IMR-90 (cell line): ENCODE data around the gene ISCU. TPM values are rescaled to one million over a fixed set of nuclear protein-coding genes. Genes with fewer than 3 reads are reported as not detected.

Experiments used
- ATAC-seq: fragments of 200-7000 bp; cut with Tn5 transposase; 2 replicates; pipeline ENCODE4 v1.9.1; 2020; ENCODE audit warnings: low read depth, mild to moderate bottlenecking, moderate library complexity
- BruUV-seq: library from RNA; stranded (reverse); fragments of 400-500 nt; replicated peaks from 2 replicates; lab custom pipeline; 2021; lab: Mats Ljungman, UMichigan
- CTCF ChIA-PET: fragments of 300-600 bp; formaldehyde crosslinking; extraction: SDS; loops from one replicate; lab custom pipeline; 2021; ENCODE audit warnings: antibody characterized with exemption; lab: Yijun Ruan, JAX
- POLR2A ChIA-PET: fragments of 300-600 bp; sonication (Branson Sonifier 250); formaldehyde crosslinking; loops from one replicate; lab custom pipeline; 2022; ENCODE audit warnings: antibody characterized with exemption; ENCODE audit not compliant: unreplicated experiment; lab: Charles Lee
- DNase-seq: peaks from one replicate; pipeline ENCODE4 v3.0.0; 2013
- H2AFZ ChIP-seq: replicated peaks from 2 replicates; pipeline ENCODE3; 2013; ENCODE audit warnings: low read length, mild to moderate bottlenecking; ENCODE audit not compliant: poor library complexity
- H2AK5ac ChIP-seq: 2 replicates; pipeline ENCODE4 v1.6.1; 2013; ENCODE audit warnings: low read depth, low read length, inconsistent platforms
- H2AK9ac ChIP-seq: replicated peaks from 2 replicates; pipeline ENCODE3; 2013; ENCODE audit warnings: mild to moderate bottlenecking, low read depth, low read length, moderate library complexity; ENCODE audit not compliant: poor library complexity
- H2BK120ac ChIP-seq: 2 replicates; pipeline ENCODE4 v1.6.1; 2013; ENCODE audit warnings: low read depth, low read length, inconsistent platforms
- H2BK15ac ChIP-seq: 3 replicates; pipeline ENCODE4 v1.6.1; 2013; ENCODE audit warnings: low read depth, low read length, inconsistent platforms
- H2BK20ac ChIP-seq: 2 replicates; pipeline ENCODE4 v1.6.1; 2013; ENCODE audit warnings: low read depth, mild to moderate bottlenecking, inconsistent platforms, low read length, moderate library complexity
- H2BK5ac ChIP-seq: 2 replicates; pipeline ENCODE4 v1.6.1; 2013; ENCODE audit warnings: mild to moderate bottlenecking, low read depth, low read length, inconsistent platforms; ENCODE audit not compliant: poor library complexity, severe bottlenecking
- H3K14ac ChIP-seq: replicated peaks from 2 replicates; pipeline ENCODE4 v1.6.1; 2013; ENCODE audit warnings: low read depth, low read length, inconsistent platforms
- H3K18ac ChIP-seq: 2 replicates; pipeline ENCODE4 v1.6.1; 2013; ENCODE audit warnings: low read depth, low read length, control low read depth
- H3K23ac ChIP-seq: 2 replicates; pipeline ENCODE4 v1.6.1; 2013; ENCODE audit warnings: low read depth, low read length, inconsistent platforms
- H3K27ac ChIP-seq: 2 replicates; pipeline ENCODE4 v1.5.1; 2013; ENCODE audit warnings: mild to moderate bottlenecking, control low read depth, low read length; ENCODE audit not compliant: insufficient read depth
- H3K27me3 ChIP-seq: 2 replicates; pipeline ENCODE4 v1.6.1; 2013; ENCODE audit warnings: low read length; ENCODE audit not compliant: control insufficient read depth, insufficient read depth
- H3K36me3 ChIP-seq: 2 replicates; pipeline ENCODE4 v1.6.1; 2013; ENCODE audit warnings: low read length, mixed read lengths; ENCODE audit not compliant: control insufficient read depth, insufficient read depth
- H3K4ac ChIP-seq: 2 replicates; pipeline ENCODE4 v1.6.1; 2013; ENCODE audit warnings: low read depth, low read length, inconsistent platforms
- H3K4me1 ChIP-seq: 2 replicates; pipeline ENCODE4 v1.6.1; 2013; ENCODE audit warnings: low read length, mixed read lengths; ENCODE audit not compliant: control insufficient read depth, insufficient read depth
- H3K4me2 ChIP-seq: 2 replicates; pipeline ENCODE4 v1.6.1; 2013; ENCODE audit warnings: low read depth, mild to moderate bottlenecking, control low read depth, low read length, moderate library complexity
- H3K4me3 ChIP-seq: 2 replicates; pipeline ENCODE4 v1.5.1; 2013; ENCODE audit warnings: low read depth, mild to moderate bottlenecking, control low read depth, low read length, moderate library complexity; ENCODE audit not compliant: insufficient read depth
- H3K56ac ChIP-seq: 2 replicates; pipeline ENCODE4 v1.6.1; 2013; ENCODE audit warnings: low read length, inconsistent platforms; ENCODE audit not compliant: insufficient read depth; ENCODE audit errors: extremely low read depth
- H3K79me1 ChIP-seq, 2 experiments: 2 replicates each; pipeline ENCODE4 v1.6.1; 2013; ENCODE audit warnings: low read length in 2 of 2, inconsistent platforms in 1 of 2, low read depth in 1 of 2
- H3K9ac ChIP-seq: 2 replicates; pipeline ENCODE4 v1.6.1; 2013; ENCODE audit warnings: low read depth, low read length, control low read depth
- H3K9me1 ChIP-seq: 2 replicates; pipeline ENCODE4 v1.6.1; 2013; ENCODE audit warnings: low read length, inconsistent platforms; ENCODE audit not compliant: insufficient read depth
- H3K9me3 ChIP-seq: 2 replicates; pipeline ENCODE4 v1.6.1; 2013; ENCODE audit warnings: low read length; ENCODE audit not compliant: control insufficient read depth, insufficient read depth
- H4K20me1 ChIP-seq: 2 replicates; pipeline ENCODE4 v1.6.1; 2013; ENCODE audit warnings: low read length, inconsistent platforms; ENCODE audit not compliant: insufficient read depth
- H4K5ac ChIP-seq: 2 replicates; pipeline ENCODE4 v1.6.1; 2013; ENCODE audit warnings: mild to moderate bottlenecking, low read depth, low read length, control low read depth
- H4K8ac ChIP-seq, 2 experiments: 2 replicates each; pipeline ENCODE4 v1.6.1; 2013; ENCODE audit warnings: low read depth in 2 of 2, low read length in 2 of 2, control low read depth in 1 of 2, inconsistent platforms in 1 of 2
- H4K91ac ChIP-seq: 2 replicates; pipeline ENCODE4 v1.6.1; 2013; ENCODE audit warnings: low read depth, low read length, inconsistent platforms; ENCODE audit not compliant: insufficient read depth
- CHD1 ChIP-seq: IDR thresholded peaks from 2 replicates; pipeline ENCODE4 v1.6.1; 2012; ENCODE audit warnings: low read depth, low read length, improper control_type of control experiment
- MAFK ChIP-seq: IDR thresholded peaks from 2 replicates; pipeline ENCODE4 v1.6.1; 2012; ENCODE audit warnings: low read depth, low read length, improper control_type of control experiment
- MAZ ChIP-seq: IDR thresholded peaks from 2 replicates; pipeline ENCODE4 v1.6.1; 2012; ENCODE audit warnings: low read depth, mild to moderate bottlenecking, low read length, improper control_type of control experiment, moderate library complexity, borderline replicate concordance
- POLR2A ChIP-seq: IDR thresholded peaks from 2 replicates; pipeline ENCODE4 v1.6.1; 2012; ENCODE audit warnings: mild to moderate bottlenecking, low read depth, low read length
- RAD21 ChIP-seq: IDR thresholded peaks from 2 replicates; pipeline ENCODE4 v1.6.1; 2012; ENCODE audit warnings: low read length, improper control_type of control experiment
- SMC3 ChIP-seq: fragments of 150-350 bp; IDR thresholded peaks from 2 replicates; pipeline ENCODE4 v1.6.1; 2016; ENCODE audit warnings: low read depth, mild to moderate bottlenecking, antibody characterized with exemption, low read length, moderate library complexity
- WGBS, 2 experiments: methylation state at CpG; one replicate each; pipeline versions ENCODE4 v1.1.5 to v1.1.7; 2013; ENCODE audit warnings: missing lambda C conversion rate in 2 of 2; ENCODE audit not compliant: insufficient read length in 1 of 2; ENCODE audit errors: extremely low coverage in 2 of 2; 5-methylcytosine and 5-hydroxymethylcytosine counted together
- dilution Hi-C: fragments of 300-500 bp; cut with HindIII; formaldehyde crosslinking; loops from one replicate; pipeline ENCODE4 v1.14.3; 2018; ENCODE audit warnings: low sequenced_read_pairs; ENCODE audit not compliant: unreplicated experiment
- in situ Hi-C: fragments of 300-500 bp; cut with MboI; formaldehyde crosslinking; loops from 3 replicates; pipeline ENCODE4 v1.14.3; 2019; ENCODE audit warnings: low sequenced_read_pairs, inconsistent platforms, mixed read lengths
- intact Hi-C: fragments of 100-400 bp; cut with micrococcal nuclease; formaldehyde crosslinking; loops from 2 replicates; pipeline ENCODE4 v1.10.0; 2022
- polyA plus RNA-seq, 3 experiments: library from polyadenylated mRNA; depleted of rRNA; stranded (reverse); fragments of >200 nt; gene quantifications; 2 replicates each; pipeline ENCODE4 v1.2.3, GENCODE V29; 2012; ENCODE audit warnings: low replicate concordance in 1 of 3
- total RNA-seq: library from RNA; depleted of rRNA; stranded (reverse); fragments of >200 nt; gene quantifications from 2 replicates; pipeline ENCODE4 v1.2.3, GENCODE V29; 2012
- TF ChIP-seq, protein P1 (sequence below): conservative IDR thresholded peaks from 2 replicates; pipeline ENCODE4 v1.5.1; 2012; ENCODE audit warnings: mild to moderate bottlenecking, low read depth, low read length, improper control_type of control experiment
- TF ChIP-seq, protein P2 (sequence below): fragments of 150-350 bp; IDR thresholded peaks from 2 replicates; pipeline ENCODE4 v1.6.1; 2017; ENCODE audit warnings: mild to moderate bottlenecking, antibody characterized with exemption, low read length, low read depth
- TF ChIP-seq, protein P3 (sequence below): fragments of 150-350 bp; IDR thresholded peaks from 2 replicates; pipeline ENCODE4 v1.6.1; 2016; ENCODE audit warnings: low read depth, mild to moderate bottlenecking, low read length, moderate library complexity, borderline replicate concordance

ISCU gene
- total and polyA plus RNA-seq, 2 of the 4 experiments (the other 2 are of a cell fraction): 52.7 to 87.2 TPM

DNA sequence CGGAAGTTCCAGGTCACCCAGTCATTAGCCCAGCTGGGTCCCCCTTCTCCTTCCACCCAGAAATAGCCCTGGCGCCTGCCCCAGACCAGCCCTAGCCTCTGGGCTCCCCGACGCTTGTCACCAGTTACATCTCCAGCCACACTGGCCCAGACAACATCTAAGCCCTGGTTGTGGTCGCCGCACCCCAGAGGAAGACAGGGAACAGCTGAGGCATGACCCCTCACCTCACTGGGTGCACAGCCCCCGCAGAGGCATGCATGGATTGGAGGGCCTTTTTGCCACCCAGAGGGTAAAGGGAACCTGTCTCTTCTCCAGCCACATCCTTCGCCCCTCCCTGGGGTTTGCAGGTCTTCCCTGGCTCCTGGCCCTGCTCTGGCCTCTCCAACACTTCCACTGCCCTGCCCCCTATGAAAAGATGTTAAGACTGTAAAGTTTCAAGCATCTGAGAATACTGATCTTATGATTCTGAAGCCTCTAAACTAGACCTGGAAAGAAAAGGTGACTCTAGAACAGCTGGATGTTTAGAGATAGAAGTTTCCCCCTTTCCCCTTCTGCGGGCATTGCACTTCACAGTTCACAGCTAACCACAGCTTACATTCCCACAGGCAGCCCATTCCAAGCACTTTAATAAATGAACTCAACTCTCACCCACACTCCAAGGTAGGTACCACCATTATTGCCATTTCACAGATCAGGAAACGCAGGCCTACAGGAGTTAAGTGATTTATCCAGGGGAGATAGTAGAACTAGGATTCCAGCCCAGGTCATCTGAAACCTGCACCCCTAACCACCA lies 20.8 kb downstream of the ISCU start:
- ChIA-PET CTCF (no interaction called here), POLR2A (no interaction called here)
- BruUV-seq: no TSS peak
- no peak overlapping the region for H3K4me2 ChIP-seq
- no peak for DNase-seq
- H3K9ac ChIP-seq: no peak overlapping the region
- H3K27me3 ChIP-seq: peaks cover 2% of the 10 kb centered on the region
- no peaks in the 10 kb centered on the region for H3K79me1 ChIP-seq
- no peak overlapping the region for H3K18ac ChIP-seq
- no peak overlapping the region for H2BK5ac ChIP-seq
- H4K20me1 ChIP-seq: no peaks in the 10 kb centered on the region
- intact Hi-C loops: no loop called here
- no peaks in the 10 kb centered on the region for H3K9me3 ChIP-seq
- H3K56ac ChIP-seq: no peak overlapping the region
- ATAC-seq: peak; percentile 47; the same call in 1 of the 2 replicates
- H2BK20ac ChIP-seq: no peak overlapping the region
- 83% methylated on average over 1 of the region's 10 CpGs; no CpG with 5 or more reads in 1 of the 2 experiments for WGBS, 2 experiments
- H4K5ac ChIP-seq: no peak overlapping the region
- no peak overlapping the region for H2BK120ac ChIP-seq
- H3K36me3 ChIP-seq: no peaks in the 10 kb centered on the region
- H3K27ac ChIP-seq: no peak overlapping the region
- no peak overlapping the region for H3K14ac ChIP-seq
- peaks cover 3% of the 10 kb centered on the region; the same call in 1 of the 2 replicates for H3K4me1 ChIP-seq
- no peaks in the 10 kb centered on the region; the same call in none of the 2 replicates for H3K9me1 ChIP-seq
- H3K4me3 ChIP-seq: no peak overlapping the region
- dilution Hi-C loops: no loop called here
- H2AK5ac ChIP-seq: no peak overlapping the region
- H4K8ac ChIP-seq: no peak overlapping the region
- TF ChIP-seq RAD21 (no peak), MAZ (no peak), MAFK (no peak), SMC3 (no peak), CHD1 (no peak), POLR2A (no peak)
- TF ChIP-seq, protein P1, sequence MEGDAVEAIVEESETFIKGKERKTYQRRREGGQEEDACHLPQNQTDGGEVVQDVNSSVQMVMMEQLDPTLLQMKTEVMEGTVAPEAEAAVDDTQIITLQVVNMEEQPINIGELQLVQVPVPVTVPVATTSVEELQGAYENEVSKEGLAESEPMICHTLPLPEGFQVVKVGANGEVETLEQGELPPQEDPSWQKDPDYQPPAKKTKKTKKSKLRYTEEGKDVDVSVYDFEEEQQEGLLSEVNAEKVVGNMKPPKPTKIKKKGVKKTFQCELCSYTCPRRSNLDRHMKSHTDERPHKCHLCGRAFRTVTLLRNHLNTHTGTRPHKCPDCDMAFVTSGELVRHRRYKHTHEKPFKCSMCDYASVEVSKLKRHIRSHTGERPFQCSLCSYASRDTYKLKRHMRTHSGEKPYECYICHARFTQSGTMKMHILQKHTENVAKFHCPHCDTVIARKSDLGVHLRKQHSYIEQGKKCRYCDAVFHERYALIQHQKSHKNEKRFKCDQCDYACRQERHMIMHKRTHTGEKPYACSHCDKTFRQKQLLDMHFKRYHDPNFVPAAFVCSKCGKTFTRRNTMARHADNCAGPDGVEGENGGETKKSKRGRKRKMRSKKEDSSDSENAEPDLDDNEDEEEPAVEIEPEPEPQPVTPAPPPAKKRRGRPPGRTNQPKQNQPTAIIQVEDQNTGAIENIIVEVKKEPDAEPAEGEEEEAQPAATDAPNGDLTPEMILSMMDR: no peak
- TF ChIP-seq, protein P2, sequence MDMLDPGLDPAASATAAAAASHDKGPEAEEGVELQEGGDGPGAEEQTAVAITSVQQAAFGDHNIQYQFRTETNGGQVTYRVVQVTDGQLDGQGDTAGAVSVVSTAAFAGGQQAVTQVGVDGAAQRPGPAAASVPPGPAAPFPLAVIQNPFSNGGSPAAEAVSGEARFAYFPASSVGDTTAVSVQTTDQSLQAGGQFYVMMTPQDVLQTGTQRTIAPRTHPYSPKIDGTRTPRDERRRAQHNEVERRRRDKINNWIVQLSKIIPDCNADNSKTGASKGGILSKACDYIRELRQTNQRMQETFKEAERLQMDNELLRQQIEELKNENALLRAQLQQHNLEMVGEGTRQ: no peak
- TF ChIP-seq, protein P3, sequence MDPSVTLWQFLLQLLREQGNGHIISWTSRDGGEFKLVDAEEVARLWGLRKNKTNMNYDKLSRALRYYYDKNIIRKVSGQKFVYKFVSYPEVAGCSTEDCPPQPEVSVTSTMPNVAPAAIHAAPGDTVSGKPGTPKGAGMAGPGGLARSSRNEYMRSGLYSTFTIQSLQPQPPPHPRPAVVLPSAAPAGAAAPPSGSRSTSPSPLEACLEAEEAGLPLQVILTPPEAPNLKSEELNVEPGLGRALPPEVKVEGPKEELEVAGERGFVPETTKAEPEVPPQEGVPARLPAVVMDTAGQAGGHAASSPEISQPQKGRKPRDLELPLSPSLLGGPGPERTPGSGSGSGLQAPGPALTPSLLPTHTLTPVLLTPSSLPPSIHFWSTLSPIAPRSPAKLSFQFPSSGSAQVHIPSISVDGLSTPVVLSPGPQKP: no peak
- H4K91ac ChIP-seq: no peak overlapping the region
- no peak overlapping the region for H2BK15ac ChIP-seq
- H3K23ac ChIP-seq: no peak overlapping the region
- H3K4ac ChIP-seq: no peak overlapping the region
- no peak overlapping the region for H2AK9ac ChIP-seq
- in situ Hi-C loops: no loop called here
- no peak overlapping the region for H2AFZ ChIP-seq
